Fibroblast of gingiva (primary cell): ENCODE results near the gene CEACAM8.
"Not testable (repeated sequence)": the region's sequence is repeated elsewhere in the genome, so short reads cannot be mapped to it uniquely, and the experiment has no call there.

Experiments
- DNase-seq: peaks from one replicate; pipeline ENCODE4 v3.0.0-alpha.2; 2011; ENCODE audit warnings: low read depth

The CEACAM8 gene

DNA sequence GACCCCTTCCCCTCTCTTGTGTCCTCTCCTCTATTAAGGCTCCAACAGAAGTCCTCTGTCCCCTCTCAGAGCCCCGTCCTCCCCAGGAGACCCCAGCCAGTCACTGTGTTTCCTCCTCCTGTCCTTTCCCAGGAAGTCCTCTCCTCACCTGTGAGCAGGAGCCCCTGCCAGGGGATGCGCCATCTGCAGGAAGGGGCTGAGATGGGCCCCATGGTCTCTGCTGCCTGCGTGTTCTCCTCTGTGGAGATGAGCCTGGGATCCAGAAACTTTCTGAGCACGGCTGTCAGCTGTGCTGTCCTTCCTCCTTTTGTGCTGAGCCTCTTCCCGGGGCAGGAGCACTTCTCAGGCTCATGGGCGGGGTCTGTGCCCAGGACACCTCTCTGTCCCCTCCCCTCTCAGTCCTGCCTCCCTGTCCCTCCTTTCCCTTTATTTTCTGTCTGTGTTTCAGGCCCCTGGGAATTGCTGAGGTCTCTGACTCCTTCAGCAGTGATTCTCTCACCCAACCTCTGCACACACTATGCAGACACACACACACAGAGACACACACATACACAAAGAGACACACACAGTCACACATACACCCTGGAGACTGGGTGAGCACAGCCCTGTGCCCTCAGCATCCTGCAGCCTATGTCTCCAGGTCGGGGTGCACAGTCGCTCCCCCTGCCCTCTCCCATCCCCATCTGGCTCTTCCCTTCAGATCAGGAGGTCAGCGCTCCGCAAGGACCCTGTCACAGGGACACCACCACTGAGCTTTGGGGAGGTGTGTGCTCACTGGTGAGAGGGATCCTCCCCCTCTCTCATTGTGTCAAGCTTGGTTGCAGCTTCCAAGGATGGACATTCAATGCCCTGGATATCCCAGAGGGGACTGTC is at the start of gene CEACAM8:
TSS of gene CEACAM8 (minus strand) at position 308 of the 873 bp plus-strand sequence. CDS start at position 212, 96 bp downstream.
- no peak for DNase-seq

DNA sequence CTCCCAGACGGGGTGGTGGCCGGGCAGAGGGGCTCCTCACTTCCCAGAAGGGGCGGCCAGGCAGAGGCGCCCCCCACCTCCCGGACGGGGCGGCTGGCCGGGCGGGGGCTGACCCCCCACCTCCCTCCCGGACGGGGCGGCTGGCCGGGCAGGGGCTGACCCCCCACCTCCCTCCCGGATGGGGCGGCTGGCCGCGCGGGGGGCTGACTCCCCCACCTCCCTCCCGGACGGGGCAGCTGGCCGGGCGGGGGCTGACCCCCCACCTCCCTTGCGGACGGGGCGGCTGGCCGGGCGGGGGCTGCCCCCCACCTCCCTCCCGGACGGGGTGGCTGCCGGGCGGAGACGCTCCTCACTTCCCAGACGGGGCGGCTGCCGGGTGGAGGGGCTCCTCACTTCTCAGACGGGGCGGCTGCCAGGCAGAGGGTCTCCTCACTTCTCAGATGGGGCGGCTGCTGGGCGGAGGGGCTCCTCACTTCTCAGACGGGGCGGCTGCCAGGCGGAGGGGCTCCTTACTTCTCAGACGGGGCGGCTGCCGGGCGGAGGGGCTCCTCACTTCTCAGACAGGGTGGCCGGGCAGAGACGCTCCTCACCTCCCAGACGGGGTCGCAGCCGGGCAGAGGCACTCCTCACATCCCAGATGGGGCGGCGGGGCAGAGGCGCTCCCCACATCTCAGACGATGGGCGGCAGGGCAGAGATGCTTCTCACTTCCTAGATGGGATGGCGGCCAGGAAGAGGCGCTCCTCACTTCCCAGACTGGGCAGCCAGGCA is 44.8 kb upstream of the CEACAM8 start:
- DNase-seq, result not testable (repeated sequence)

DNA sequence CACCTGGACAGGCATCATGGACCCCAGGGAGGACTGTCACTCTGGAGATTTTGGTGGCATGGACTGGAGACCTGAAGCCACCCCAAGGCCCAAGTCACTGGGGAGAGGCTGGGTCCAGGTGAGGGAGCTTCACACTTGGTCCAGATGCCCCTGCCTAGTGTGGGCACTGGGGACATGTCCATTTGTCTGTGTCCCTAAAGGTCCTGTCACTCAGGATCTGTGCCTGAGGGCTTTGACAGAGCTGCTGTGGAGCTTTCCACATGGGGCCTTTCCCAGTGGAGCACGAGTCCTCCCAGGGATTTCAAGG is 40.5 kb upstream of the CEACAM8 start:
- no peak for DNase-seq

DNA sequence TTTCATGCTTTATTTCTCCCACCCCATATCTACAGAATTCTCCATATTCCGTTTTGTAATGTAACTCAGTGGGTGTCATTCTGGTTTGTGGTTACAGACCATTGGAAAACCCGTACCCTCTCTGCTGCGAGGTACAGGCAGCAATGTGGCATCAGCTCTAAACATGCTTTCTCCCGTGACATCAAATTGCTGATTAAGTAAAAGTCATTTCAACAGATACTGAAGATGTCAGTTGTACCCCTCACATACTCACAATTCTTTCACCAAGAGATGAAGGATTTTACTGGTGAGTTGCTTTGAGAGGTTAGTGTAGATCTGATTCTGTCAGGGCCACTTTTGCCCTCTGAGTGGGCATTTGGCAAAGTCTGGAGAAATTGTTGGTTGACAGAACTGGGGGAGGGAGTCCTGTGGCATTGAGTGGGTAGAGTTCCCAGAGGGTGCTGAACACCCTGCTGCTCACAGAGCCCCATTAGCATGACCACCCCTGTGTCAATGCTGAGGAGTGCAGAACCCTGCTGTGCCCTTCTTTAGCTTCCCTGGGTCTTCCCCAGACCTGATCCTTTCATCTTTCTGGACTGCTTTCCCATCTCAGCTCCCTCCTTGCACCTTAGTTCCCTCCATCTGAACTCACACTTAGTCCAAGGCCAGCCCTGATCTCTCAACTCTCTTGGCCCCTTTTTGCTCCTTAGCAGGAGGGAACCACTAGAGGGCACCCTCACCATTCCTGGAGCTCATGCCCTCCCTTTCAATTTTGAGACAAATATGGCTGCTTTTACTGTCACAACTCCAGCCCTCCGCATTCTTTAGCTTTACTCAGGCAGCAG is 39.9 kb upstream of the CEACAM8 start:
- DNase-seq, result no peak

DNA sequence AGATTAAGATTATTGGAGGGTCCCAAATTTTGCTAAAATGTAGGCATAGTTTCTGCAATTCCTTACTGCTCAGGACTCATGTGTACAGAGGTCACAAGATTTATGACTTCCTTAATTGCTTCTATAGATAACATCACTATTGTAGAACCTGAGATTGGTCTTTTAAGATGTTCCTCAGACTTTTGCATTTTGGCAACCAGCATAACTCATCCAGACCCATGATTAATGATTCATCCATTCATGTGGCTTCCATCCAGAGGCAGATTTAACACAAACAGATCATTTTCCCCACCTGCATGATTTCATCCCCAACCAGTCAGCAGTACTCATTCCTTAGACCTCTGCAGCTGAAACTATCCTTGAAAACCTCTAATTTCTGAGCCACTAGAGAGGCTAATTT is 34.5 kb upstream of the CEACAM8 start:
- no peak for DNase-seq

DNA sequence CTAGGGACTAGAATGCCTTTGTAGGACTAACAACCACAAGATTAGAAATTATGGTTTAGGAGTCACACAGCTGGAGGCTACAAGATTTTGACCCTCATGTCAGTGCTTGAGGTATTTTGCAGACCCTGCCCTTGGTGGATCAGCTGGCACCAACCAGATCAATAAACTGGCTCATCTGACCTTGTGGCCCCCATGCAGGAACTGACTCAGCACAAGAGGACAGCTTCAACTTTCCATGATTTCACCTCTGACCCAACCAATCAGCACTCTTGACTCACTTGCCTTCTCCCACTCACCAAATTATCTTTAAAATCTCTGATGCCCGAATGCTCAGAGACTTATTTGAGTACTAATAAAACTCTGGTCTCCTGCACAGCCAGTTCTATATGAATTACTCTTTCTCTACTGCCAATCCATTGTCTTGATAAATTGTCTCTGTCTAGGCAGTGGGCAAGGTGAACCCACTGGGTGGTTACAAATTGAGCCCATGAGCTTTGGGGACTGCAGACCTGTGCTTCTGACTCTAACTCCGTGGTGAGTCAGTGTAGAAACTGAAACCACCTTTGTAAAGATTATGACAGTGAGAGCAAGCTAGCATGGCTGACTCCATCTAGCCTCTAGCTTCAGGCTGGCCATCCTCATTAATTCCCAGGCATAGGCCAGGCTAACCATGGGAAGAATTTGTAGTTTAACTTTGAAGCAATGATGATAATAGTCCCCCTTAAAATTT is 33.9 kb upstream of the CEACAM8 start:
- no peak for DNase-seq

DNA sequence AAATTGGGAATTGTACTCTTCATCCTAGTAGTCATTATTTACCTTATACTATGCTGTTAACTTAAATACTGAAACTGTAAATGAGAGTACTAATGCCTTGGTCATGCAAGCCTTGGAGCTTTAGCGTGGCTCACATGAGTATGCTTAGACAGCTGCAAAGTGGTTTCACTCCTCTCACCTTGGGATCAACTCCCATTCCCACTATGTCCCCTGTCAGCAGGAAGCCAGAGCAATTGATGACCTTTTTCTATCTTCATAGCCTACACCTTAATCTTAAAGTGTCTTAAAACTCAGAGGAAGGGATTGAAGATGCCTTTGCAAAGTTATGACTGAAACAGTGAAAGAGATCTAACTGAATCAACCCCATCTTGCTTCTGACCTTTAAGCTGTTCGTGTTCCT is 33.2 kb upstream of the CEACAM8 start:
- DNase-seq, result no peak

DNA sequence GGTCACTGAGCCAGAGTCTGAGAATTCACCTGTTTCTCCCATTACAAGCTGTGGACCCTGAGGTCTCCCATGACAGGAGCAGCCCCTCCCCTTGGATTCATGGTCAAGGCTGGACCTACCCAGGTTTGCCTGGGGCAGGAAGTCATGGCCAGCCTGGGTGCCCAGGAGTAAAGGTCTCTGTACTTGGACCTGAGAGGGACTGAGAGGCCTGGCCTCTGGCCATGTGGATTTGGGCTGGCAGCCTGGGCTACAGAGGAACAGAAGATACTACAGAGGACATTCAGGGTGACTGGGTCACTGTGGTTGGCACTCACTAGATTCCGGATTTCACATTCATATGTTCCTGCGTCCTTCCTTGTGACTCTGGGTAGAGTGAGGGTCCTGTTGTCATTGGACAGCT is 31.5 kb upstream of the CEACAM8 start:
- no peak for DNase-seq

DNA sequence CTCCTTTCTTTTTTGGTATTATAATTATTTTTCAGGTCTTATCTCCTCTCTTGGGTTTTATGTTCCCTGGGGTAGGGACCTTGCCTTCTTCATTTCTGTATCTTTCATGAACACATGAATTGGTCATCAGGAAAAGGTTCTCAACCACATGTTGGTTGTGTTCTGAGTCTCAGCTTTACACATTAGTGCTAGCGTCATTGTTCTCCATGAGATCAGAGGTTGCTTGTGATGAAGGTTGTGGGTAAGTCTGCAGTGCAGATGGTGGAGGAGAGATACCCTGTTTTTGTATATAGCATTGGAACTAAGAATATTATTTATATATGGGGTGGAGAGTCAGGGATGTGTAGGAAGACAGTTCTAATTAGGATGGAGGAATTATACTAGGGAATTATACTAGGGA is 24.5 kb upstream of the CEACAM8 start:
- no peak for DNase-seq

DNA sequence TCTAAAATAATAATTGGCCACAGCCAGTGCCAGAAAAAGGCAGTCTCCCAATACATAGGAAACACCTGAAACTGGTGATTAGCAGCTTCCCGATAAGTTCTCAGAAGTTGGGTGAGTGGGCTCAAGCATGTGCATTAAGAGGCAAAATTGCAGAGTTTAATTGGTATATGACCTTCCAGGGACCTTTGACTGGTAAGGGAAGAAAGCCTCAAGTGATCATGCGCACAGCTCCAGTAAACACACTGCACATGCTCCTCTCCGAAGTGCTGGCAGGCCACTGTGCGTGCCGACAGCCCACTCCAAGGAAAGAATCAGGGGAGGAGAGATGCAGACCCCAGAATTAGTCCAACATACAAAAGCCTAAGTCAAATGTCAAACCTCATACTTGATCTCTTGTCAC is 18.9 kb upstream of the CEACAM8 start:
- no peak for DNase-seq

DNA sequence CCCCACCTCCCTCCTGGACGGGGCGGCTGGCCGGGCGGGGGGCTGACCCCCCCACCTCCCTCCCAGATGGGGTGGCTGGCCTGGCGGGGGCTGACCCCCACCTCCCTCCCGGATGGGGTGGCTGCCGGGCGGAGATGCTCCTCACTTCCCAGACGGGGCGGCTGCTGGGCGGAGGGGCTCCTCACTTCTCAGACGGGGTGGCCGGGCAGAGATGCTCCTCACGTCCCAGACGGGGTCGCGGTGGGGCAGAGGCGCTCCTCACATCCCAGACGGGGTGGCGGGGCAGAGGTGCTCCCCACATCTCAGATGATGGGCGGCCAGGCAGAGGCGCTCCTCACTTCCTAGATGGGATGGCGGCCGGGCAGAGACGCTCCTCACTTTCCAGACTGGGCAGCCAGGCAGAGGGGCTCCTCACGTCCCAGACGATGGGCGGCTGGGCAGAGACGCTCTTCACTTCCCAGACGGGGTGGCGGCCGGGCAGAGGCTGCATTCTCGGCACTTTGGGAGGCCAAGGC is 15.7 kb upstream of the CEACAM8 start:
- not testable (repeated sequence) for DNase-seq

DNA sequence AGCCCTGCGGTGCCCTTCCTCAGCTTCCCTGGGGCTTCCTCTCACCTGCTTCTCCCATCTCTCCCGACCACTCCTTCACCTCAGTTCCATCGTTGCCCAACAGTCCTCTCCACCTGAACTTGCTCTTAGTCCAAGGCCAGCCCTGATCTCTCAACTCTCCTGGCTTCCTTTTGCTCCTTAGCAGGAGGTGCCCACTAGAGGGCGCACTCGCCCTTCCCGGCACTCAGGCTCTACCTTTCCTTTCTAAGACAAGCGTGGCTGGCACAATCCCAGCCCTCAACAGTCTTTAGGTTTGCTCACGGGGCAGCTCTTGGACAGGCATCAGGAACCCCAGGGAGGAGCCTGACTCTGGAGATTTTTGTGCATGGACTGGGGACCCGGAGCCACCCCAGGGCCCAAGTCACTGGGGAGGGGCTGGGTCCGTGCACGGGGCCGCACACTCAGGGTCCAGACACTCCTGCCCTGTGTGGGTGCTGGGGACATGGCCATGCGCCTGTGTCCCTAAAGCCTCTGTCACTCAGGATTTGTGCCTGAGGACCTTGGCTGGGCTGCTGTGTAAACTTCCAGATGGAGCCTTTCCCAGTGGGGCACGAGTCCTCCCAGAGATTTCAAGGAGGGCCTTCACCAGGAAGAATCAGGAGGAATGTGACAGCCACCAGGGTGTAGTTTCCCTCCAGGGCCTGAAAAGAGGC is 12.1 kb upstream of the CEACAM8 start:
- DNase-seq, result no peak

DNA sequence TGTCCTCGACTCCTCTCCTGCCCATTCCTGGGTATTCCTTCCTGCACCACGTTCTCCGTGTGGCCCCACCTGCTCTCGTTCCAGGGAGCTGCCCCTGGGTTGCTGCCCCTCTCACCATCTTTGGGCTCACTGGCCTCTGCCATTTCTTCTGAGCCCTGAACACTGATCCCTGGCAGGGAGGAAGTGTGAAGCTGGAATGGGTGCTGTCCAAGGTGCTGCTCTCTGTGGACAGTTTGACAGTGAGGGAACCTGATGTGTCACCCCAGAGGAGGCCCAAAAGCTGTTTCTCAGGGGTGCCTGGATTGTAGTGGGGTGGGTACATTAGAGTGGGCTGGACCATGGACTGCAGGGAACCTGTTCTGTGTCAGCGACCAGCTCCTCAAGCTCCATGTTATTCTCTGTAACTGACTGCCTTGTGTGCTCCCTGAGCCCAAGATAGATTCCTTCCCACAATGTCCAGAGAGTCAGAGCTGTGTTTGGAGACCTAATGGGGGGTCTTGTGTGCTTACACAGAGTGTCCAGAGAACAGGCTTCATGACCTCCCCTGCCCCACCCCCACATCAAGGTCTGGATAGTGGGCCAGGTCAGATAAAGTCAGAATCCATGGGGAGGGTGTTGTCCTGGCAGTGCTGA is 7.2 kb upstream of the CEACAM8 start:
- no peak for DNase-seq

DNA sequence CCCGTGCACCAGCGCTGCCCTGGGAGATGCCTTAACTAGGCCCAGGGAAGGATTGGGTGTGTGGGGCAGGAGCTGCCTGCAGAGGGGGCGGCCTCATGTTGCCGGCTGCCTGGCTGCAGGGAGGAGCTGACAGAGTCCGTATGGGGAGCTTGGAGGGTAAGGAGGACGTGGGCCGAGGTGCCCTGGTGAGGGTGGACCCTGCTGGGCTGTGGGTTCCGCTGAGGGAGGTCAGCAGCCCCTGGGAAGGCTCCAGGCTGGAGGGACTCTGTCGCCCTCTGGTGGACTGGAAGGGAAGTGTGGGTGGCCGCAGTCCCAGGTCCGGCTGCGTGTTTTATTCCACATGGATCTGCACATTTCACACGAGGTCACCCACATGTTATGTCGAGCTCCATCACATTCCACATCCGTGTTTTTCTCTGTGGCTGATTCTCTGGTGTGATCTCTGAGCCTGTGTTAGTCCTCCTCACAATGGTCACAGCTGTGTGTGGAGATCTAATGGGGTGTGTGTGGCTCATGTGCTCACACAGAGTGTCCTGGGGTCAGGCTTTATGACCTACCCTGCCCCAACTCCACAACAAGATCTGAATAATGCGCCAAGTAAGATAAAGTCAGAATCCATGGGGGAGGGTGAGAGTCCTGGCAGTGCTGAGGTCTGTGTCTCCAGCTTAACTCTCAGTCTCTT is 1.8 kb upstream of the CEACAM8 start:
- no peak for DNase-seq

DNA sequence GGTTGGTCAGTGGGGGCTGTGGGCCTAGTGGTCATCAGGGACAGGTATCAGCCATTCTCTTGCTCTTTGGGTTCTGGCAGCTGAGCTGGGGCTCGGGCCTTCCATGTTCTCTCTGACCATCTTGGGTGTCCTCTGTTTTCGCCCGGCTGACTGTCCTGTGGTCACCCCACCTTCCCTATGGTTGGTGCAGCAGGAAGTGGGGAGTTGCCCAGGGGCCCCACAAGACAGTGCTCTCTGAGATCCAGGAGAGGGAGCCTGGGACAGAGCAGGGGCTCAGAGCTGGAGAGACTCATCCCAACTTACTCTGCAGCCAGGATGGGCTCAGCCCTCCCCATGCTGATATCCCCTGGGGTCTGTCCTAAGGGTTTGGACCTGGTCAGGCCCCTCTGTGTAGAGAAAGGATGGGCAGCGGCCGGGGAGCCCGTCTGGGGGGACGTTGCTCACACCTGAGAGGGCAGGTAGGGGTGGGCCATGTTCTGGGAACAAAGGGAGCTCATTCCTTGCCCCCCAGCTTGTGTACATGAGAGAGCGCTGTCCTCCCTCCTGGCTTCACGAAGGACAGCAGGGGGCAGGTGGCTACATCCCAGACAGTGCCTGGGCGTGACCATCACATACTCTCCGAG is 937 bp upstream of the CEACAM8 start:
- no peak for DNase-seq

DNA sequence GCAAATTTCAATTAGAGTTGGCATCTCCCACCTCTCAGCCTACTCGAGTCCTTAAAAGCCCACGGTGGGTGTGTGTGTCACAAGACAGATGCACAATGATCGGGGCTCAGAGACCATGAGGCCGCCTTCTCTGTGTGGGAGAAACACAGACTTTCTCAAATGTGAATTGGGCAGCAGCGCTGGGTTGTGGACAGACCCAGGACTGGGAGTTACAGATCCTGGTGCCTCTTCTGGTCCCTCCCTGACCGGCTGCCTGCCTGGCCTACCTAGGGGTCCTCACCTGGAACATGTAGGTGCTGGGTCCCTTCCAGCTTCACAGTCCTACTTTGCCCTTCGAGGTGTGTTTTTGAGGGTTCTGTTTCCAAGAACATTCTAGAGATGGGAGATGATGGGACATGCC is 4.9 kb downstream of the CEACAM8 start:
- no peak for DNase-seq

DNA sequence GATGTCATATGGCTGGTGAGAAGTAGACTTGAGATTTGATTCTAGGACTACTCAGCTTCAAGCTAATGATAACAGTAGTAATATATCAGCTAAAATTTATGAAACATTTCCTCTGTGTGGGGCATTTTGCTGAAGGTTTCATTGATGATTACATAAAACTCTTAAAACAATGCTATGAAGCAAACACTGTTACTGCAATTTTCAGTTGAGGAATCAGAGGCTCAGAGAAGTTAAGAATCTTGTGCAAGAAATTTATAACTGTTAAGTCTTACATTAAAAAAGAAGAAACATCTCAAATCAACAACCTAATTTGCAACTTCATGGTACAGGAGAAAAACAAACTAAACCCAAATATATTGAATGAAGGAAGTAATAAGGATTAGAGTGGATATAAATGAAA is 10.3 kb downstream of the CEACAM8 start:
- no peak for DNase-seq

DNA sequence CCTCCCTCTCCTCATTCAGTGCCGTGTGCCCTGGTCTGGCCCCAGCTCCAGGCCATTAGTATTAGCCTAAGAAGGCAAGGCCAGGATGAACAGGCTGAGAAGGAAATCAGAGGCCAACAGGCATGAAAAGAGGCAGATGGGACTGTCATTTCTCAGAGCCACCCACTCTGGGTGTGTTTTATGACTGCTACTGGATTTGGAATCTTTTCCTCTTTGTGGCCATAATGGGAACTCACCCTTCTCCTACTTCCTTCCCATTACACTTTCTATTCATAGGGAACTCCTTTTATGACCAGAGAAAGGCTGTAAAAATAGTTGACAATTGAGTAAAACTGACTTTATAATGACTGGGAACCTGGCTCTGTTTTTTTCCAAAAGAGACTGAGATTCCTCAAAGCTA is 17.7 kb downstream of the CEACAM8 start:
- no peak for DNase-seq

DNA sequence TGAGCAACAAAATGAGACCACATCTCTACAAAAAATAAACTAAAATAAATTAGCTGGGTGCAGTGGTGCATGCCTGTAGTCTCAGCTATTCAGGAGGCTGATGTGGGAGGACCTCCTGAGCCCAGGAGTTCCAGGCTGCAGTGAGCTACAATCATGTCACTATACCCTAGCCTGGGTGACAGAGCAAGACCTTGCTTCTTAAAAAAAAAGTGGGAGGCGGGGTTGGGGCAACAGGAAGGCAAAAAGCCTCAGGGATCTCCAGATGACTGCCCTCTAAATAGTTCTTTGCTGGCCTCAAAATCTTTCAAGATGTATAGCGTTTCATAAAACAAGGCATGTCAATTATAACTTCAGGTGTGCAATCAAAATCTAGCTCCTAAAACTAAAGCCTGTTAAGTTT is 18.5 kb downstream of the CEACAM8 start:
- DNase-seq, result no peak

DNA sequence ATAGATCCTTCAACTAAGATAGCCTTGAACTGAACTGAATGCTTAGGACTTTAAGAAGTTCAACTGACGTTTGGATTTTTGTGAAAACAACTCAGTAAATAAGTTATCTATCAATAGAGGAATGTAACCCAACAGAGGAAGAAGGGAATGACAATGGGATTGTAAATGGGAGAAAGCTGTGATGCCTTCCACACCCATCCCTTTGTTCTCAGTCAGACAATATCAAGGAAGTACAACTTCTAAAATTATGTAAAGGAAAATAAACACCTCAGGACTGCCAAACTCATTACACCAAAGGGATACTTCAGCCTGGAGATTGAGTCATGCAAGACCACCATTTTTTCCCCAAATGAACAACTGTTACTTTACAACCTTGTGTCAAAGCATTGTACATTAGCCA is 21.1 kb downstream of the CEACAM8 start:
- DNase-seq, result no peak
